LNCAP (cell line): ENCODE measurements around the gene POLR1D.

Source experiments
- CTCF ChIP-seq: fragments of 450-650 bp; IDR thresholded peaks from 2 replicates; pipeline ENCODE4 v1.5.1; 2017; ENCODE audit warnings: mild to moderate bottlenecking

Gene POLR1D

GRCh38 chr13:27588405-27588804 lies 33.3 kb upstream of the POLR1D start:
- TF ChIP-seq CTCF = no peak

- no peak for TF ChIP-seq CTCF
These were observed 28.8 kb upstream of the POLR1D start for GRCh38 chr13:27592865-27593264.

GRCh38 chr13:27593267-27593666 lies 28.4 kb upstream of the POLR1D start:
- no peak for TF ChIP-seq CTCF

GRCh38 chr13:27595055-27595811 lies 26.5 kb upstream of the POLR1D start:
- no peak for TF ChIP-seq CTCF

GRCh38 chr13:27599096-27599495 lies 22.6 kb upstream of the POLR1D start:
- TF ChIP-seq CTCF = no peak

- no peak for TF ChIP-seq CTCF
These were observed 21.7 kb upstream of the POLR1D start for GRCh38 chr13:27599845-27600553.

- TF ChIP-seq CTCF = no peak
These were observed 21.0 kb upstream of the POLR1D start for GRCh38 chr13:27600711-27601110.
